PFSK-1 (cell line): ENCODE data around the gene DNPH1.

ENCODE experiments used
- POLR2AphosphoS5 ChIP-seq: IDR thresholded peaks from 2 replicates; pipeline ENCODE4 v1.6.1; 2012; ENCODE audit warnings: low read depth, mild to moderate bottlenecking, control low read depth, low read length, moderate library complexity
- TAF1 ChIP-seq: IDR thresholded peaks from 2 replicates; pipeline ENCODE4 v1.6.1; 2012; ENCODE audit warnings: low read length, control low read depth, borderline replicate concordance; ENCODE audit not compliant: insufficient read depth

DNA sequence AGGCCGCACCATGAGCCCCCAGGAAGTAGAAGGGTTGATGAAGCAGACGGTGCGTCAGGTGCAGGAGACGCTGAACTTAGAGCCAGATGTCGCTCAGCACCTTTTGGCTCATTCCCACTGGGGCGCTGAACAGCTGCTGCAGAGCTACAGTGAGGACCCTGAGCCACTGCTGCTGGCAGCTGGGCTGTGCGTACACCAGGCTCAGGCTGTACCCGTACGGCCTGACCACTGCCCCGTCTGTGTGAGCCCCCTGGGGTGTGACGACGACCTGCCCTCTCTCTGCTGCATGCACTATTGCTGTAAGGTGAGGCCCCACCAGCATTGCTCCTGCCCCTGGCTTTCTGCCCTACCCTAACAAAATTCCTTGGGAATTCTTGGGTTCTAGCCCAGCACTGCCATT, 13.1 kb downstream of the DNPH1 start:
- TF ChIP-seq TAF1 = no peak
- TF ChIP-seq POLR2AphosphoS5 = no peak
